ENCODE data around the gene SRSF9. TPM values are rescaled to one million over a fixed set of nuclear protein-coding genes. Genes with fewer than 3 reads are reported as not detected.

SRSF9 gene
- polyA plus RNA-seq, 1 donor from 2014 or later = 289 TPM

GRCh38 chr12:120483621-120484020, 14.1 kb upstream of the SRSF9 start:
- H3K27me3 ChIP-seq (ENCODE audit: insufficient read depth, low read depth, low read length) = no peaks in the 10 kb centered on the region
- no peak for TF ChIP-seq EZH2 (IDR thresholded peaks at IDR 0.05; ENCODE audit: borderline replicate concordance, insufficient read depth, low read length, poor library complexity, severe bottlenecking)
- no peak for TF ChIP-seq REST (IDR thresholded peaks at IDR 0.05; ENCODE audit: borderline replicate concordance)
- TF ChIP-seq RAD21 (conservative IDR thresholded peaks at IDR 0.05) = no peak
- TF ChIP-seq POLR2AphosphoS5 (IDR thresholded peaks at IDR 0.05) = no peak
- TF ChIP-seq SMC3 (conservative IDR thresholded peaks at IDR 0.05; ENCODE audit: poor library complexity) = no peak
- no peak for TF ChIP-seq MXI1 (conservative IDR thresholded peaks at IDR 0.05; ENCODE audit: poor library complexity, severe bottlenecking)
- no peak for TF ChIP-seq EP300 (conservative IDR thresholded peaks at IDR 0.05; ENCODE audit: poor library complexity, severe bottlenecking)
- TF ChIP-seq TAF1 (IDR thresholded peaks at IDR 0.05; ENCODE audit: low read depth) = no peak
- no peak for TF ChIP-seq CTCF (IDR thresholded peaks at IDR 0.05; ENCODE audit: poor library complexity, severe bottlenecking)
- no peak overlapping the region for H3K27ac ChIP-seq (ENCODE audit: low read length)

GRCh38 chr12:120481022-120481767, 11.6 kb upstream of the SRSF9 start:
- Histone ChIP-seq H3K27ac (ENCODE audit: low read length) (no peak overlapping the region), H3K27me3 (ENCODE audit: insufficient read depth, low read depth, low read length) (no peaks in the 10 kb centered on the region), H3K36me3 (ENCODE audit: insufficient read depth, low read length) (no peaks in the 10 kb centered on the region), H3K4me2 (ENCODE audit: low read length) (no peak overlapping the region), H2AFZ (ENCODE audit: low read depth, low read length) (no peak overlapping the region), H3K79me2 (replicated peaks; ENCODE audit: insufficient read depth, low read length) (no peaks in the 10 kb centered on the region), H4K20me1 (ENCODE audit: insufficient read depth) (no peaks in the 10 kb centered on the region), H3F3A (ENCODE audit: insufficient read depth, low read length, poor library complexity, severe bottlenecking) (no peaks in the 10 kb centered on the region), H3K4me3 (ENCODE audit: low read length) (no peak overlapping the region), H3K9me2 (ENCODE audit: insufficient read depth, low read length) (no peaks in the 10 kb centered on the region), H3K9ac (ENCODE audit: low read length) (no peak overlapping the region), H3K9me3 (ENCODE audit: low read length) (no peaks in the 10 kb centered on the region)
- no peak for TF ChIP-seq POLR2AphosphoS5 (IDR thresholded peaks at IDR 0.05)
- TF ChIP-seq CTCF (IDR thresholded peaks at IDR 0.05; ENCODE audit: poor library complexity, severe bottlenecking) = no peak
- no peak for TF ChIP-seq TAF1 (IDR thresholded peaks at IDR 0.05; ENCODE audit: low read depth)

More at GRCh38 chr12:120483621-120484020, 14.1 kb upstream of the SRSF9 start:
- Histone ChIP-seq H2AFZ (ENCODE audit: low read depth, low read length) (no peak overlapping the region), H3K9me3 (ENCODE audit: low read length) (no peaks in the 10 kb centered on the region), H3K4me3 (ENCODE audit: low read length) (no peak overlapping the region), H3K9me2 (ENCODE audit: insufficient read depth, low read length) (no peaks in the 10 kb centered on the region), H3K9ac (ENCODE audit: low read length) (no peak overlapping the region), H3K4me2 (ENCODE audit: low read length) (no peak overlapping the region), H3K36me3 (ENCODE audit: insufficient read depth, low read length) (no peaks in the 10 kb centered on the region), H4K20me1 (ENCODE audit: insufficient read depth) (no peaks in the 10 kb centered on the region), H3F3A (ENCODE audit: insufficient read depth, low read length, poor library complexity, severe bottlenecking) (no peaks in the 10 kb centered on the region), H3K79me2 (replicated peaks; ENCODE audit: insufficient read depth, low read length) (no peaks in the 10 kb centered on the region)
